B cell (primary cell): ENCODE measurements around the gene THEM5.
"Not testable (repeated sequence)": the region's sequence is repeated elsewhere in the genome, so short reads cannot be mapped to it uniquely, and the experiment has no call there.

Experiments used
- EZH2 ChIP-seq: IDR thresholded peaks from 2 replicates; pipeline ENCODE4 v1.6.1; 2012; ENCODE audit warnings: borderline replicate concordance, low read depth, mild to moderate bottlenecking, moderate library complexity, low read length; ENCODE audit not compliant: insufficient read depth, poor library complexity, severe bottlenecking
- TF ChIP-seq, protein P1 (sequence below): fragments of 200-600 bp; IDR thresholded peaks from one replicate; pipeline ENCODE4 v1.8.0; 2022; ENCODE audit warnings: antibody characterized with exemption, mild to moderate bottlenecking

DNA sequence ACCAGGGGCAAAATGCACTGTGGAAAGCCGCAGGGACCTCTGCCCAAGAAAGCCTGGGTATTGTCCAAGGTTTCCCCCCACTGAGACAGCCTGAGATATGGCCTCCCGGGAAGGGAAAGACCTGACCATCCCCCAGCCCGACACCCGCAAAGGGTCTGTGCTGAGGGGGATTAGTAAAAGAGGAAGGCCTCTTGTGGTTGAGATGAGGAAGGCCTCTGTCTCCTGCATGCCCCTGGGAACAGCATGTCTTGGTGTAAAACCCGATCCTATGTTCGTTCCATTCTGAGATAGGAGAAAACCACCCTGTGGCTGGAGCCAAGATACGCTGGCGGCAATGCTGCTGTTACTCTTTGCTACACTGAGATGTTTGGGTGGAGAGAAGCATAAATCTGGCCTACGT is 19.3 kb upstream of the THEM5 start:
- TF ChIP-seq, protein P1, sequence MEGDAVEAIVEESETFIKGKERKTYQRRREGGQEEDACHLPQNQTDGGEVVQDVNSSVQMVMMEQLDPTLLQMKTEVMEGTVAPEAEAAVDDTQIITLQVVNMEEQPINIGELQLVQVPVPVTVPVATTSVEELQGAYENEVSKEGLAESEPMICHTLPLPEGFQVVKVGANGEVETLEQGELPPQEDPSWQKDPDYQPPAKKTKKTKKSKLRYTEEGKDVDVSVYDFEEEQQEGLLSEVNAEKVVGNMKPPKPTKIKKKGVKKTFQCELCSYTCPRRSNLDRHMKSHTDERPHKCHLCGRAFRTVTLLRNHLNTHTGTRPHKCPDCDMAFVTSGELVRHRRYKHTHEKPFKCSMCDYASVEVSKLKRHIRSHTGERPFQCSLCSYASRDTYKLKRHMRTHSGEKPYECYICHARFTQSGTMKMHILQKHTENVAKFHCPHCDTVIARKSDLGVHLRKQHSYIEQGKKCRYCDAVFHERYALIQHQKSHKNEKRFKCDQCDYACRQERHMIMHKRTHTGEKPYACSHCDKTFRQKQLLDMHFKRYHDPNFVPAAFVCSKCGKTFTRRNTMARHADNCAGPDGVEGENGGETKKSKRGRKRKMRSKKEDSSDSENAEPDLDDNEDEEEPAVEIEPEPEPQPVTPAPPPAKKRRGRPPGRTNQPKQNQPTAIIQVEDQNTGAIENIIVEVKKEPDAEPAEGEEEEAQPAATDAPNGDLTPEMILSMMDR: not testable (repeated sequence)
- not testable (repeated sequence) for TF ChIP-seq EZH2
